GM21619 (cell line): ENCODE measurements around the gene SHC2.

Experiments used
- ATAC-seq: cut with Tn5 transposase; IDR thresholded peaks from one replicate; pipeline ENCODE4 v1.9.1; 2021; ENCODE audit not compliant: unreplicated experiment

Gene SHC2

DNA sequence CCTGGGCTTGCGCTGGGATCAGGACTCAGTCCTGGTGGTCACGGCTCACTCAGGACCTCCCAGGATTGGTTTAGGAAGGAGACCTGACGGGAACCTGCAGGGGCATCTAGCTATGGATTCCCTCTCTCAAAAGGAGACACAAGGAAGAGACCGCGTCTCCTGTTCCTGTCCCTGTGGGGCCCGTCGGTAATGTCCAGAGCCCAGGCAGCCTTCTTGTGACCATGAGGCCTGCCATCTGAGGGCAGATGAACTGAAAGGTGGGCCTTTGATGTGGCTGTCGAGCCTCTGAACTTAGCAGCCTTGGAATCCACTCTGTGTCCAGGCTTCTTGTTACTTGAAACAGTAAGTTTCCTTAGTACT lies 84.7 kb downstream of the SHC2 start:
- no peak for ATAC-seq

GRCh38 chr19:375395-376110 lies 85.3 kb downstream of the SHC2 start:
- no peak for ATAC-seq

GRCh38 chr19:374886-375235 lies 86.0 kb downstream of the SHC2 start:
- ATAC-seq: no peak

GRCh38 chr19:374183-374885 lies 86.5 kb downstream of the SHC2 start:
- no peak for ATAC-seq

DNA sequence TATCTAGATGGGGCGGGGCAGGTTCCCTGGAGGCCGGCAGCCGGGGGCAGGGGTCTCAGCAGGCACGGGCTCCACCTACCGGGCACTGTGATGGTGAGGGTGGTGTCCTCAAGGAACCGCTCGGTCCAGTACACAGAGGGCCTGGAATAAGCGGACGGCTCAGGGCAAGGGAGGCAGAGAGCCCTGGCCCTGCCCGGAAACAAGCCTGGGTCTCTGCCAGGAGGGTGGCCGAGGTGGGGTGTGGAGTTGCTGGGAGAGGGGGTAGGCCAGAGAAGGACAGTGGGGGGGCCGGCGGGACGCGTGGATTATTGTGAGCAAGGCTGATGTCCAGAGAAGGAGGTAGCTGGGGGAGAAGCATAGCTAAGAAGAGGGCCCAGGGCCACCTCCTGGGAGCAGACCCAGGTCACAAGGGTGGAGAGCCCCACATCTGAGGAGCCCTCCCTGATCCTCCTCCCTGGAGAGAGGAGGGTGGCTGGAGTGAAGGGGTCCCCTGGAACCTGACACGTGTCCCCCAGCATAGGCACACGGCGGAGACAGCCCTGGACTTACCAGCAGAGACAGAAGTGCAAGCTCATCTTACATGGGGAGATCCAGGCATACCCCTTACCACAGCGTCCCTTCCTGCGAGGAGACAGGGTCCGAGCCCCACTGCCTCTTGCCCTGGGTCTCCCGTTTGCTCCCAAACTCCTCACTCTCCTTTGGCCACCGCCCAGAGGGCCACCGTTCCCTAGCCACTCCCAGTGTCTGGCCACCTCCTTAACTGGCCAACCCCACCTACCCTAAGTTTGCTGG lies 87.2 kb downstream of the SHC2 start:
- no peak for ATAC-seq

GRCh38 chr19:372306-372890 lies 88.4 kb downstream of the SHC2 start:
- ATAC-seq: no peak

DNA sequence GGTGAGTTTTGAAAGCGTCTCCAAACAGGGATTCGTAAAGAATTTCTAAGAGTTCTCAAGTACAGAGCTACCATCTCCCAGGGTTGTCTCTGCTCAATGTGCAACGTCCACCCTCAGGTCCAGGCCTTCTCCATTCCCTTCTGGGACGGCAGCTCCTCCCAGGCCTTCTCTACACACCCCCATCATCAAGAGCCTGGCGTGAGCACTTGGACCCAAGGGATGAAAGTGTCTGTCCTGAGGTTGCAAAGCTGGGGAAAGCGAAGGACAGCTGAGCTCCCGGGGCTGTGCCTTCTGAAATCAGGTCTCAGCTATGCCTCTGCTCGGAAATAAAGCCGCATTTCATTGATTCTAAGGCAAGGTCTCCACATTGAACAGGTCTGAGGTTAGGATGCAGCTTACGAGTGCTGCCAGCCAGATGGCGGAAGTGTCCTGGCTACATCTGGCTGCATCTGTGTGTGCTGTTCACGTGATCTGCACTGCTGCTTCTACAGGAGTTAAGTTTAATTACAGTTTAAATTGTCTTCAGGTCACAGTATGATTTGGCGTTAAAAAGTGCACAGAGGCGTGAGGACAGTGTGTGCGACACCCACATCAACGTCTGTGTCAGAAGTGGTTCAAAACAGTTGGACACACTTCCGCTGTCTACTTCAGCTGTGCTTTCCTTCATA lies 89.2 kb downstream of the SHC2 start:
- no peak for ATAC-seq

DNA sequence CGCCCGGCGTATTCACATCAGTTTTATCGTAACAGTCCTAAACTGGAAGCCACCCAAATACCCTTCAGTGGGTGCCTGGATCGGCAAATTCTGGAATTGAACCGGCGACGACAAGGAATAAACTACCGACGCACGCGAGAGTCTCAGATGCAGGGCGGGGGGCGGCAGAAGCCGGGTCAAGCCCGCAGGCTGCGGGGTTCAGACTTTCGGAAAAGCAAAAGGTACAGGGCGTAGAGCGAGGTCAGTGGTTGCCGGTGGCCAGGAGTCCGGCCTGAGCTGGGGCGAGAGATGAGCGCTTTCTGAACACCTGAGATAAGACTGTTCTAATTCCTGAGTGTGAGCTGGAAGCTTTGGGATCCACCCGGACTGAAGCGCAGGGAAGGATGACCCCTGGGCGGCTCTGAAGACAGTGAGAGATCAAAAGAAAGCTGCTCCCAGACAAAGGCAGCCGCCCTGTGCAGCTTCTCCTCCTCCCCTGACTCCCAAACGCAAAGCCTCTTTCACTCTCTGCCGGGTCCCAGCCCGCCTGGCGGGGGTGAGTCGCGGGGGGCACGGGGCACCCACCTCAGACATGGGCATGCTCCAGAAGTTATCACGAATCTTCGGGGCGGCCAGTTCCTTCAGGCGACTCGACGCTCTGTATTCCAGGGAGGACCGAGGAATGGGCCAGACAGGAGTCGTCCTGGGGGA lies 90.0 kb downstream of the SHC2 start:
- ATAC-seq: no peak

GRCh38 chr19:369876-370275 lies 91.0 kb downstream of the SHC2 start:
- ATAC-seq: no peak

DNA sequence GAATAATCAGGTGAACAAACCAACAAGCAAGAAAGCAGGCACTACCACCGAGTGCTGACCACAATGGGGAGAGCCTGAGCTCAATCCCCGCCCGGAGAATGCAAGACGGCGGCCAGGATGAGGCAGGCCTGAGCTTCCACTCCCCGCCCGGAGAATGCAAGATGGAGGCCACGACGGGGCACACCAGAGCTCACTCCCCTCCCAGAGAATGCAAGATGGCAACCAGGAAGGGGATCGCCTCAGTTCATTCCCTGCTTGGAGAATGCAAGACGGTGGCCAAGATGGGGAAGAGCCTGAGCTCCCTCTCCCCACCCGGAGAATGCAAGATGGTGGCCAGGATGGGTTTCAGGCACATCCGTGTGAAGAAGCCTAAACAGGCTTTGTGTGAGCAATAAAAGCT lies 91.6 kb downstream of the SHC2 start:
- no peak for ATAC-seq

DNA sequence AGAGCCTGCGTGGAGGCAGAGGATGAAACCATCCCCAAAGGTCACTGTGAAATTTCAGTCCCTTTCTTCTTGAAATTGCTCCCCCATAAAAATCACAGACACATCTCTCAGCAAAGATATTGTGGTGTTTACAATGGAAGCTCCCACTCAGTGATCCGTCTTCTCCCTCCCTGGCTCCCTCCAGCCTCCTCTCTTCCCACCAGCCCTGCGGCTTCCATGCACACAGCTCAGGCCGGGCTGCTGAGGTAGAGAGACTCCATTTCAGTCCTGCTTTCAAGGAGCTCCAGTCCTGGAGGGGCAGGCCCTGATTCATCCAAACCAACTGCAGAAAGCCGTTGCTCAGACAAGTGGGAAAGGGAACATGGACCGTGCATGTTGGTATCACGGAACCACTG lies 92.2 kb downstream of the SHC2 start:
- no peak for ATAC-seq

DNA sequence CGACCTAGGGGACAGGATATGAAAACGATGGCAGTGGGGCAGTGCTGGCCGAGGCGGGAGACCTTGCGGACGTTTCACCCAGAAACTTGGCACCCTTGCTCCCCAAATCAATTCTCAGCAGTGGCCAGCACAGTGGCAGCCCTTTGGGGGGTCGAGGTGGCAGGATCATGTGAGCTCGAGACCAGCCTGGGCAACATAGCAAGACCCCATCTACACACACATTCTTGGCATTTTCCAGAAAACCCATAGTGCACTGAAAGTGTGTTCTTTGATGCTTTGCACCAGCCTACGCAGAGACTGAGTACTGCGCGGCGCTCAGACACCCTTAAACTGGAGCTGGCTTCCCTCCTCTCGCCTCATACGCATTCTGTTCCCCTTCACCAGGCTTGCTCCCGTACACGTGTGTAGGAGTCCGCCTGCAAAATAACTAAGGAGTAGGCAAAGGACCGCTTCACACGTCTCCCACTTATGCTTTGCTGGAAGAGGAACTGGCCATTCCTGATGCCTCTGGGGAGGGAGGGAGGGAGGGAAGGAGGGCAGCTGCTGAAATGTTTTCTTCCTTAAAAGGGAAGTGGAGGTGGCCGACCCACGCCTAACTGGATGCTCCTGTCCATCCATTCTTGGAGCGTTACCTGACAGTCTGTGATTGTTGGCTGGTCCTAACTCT lies 92.7 kb downstream of the SHC2 start:
- no peak for ATAC-seq

DNA sequence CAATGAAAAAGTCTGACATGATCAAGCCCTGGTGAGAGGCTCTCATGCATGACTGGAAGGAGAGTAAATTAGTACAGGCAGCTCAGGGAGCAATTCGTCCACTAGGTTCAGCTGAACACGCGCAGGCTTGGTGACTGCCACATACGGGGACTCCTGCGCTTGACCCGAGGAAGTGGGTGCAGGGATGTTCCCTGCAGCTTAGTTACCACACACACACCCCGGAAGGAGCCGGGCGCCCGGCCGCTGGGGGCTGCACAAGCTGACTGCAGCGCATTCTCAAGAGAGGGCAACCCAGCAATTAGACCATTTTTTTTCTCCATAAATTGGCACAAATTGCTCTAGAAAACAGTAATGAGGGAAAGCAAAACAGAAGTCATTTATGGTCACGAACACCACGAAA lies 93.3 kb downstream of the SHC2 start:
- ATAC-seq: no peak

DNA sequence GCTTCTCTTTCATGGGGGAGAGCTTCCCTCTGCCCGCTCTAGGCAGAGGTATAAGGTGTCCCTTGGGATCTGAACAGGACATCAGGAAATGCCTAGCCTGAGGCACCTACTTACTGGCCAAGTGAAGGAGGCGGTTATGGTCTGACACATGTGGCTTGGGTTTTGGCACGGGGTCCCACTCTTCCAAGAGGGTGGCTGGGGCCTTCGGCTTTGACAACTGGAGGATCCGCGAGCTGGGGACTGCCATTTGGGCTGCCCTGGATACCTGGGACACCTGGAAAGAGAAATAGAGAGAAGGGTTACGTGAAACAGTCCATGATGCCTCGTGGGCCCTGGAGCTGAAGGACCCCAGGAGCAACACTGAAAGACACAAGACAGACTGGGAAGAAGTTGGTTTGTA lies 93.9 kb downstream of the SHC2 start:
- no peak for ATAC-seq
